Stimulated activated CD8-positive, alpha-beta memory T cell treated with anti-CD3 and anti-CD28 coated beads, Interleukin-4, amount 100 ng/mL, for 48 hours (primary cell): Measurements from ENCODE around the gene ECD.

Experiments
- DNase-seq: peaks from one replicate; pipeline ENCODE4 v3.0.0-alpha.2; 2020

ECD gene

DNA sequence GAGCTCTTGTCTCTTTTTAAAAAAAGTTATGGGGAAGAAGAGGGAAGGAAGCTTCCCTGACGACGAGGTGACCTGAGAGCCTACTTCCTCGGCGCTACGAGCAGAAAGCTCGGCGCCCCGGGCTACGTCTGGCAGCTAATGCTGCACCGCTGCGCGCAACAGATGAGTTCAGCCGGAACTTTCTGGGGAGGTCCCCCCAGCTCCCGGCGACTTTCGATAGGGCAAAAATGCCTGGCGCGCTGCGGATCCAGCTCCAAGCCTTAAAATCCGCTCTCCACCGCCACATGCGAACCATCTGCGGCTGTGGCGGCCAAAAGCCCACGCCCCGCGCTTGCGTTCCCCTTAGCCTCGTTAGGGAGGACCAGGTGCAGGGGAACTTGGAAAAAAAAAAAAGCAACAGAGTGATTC, 71.8 kb downstream of the ECD start:
- DNase-seq: peak; percentile 81

DNA sequence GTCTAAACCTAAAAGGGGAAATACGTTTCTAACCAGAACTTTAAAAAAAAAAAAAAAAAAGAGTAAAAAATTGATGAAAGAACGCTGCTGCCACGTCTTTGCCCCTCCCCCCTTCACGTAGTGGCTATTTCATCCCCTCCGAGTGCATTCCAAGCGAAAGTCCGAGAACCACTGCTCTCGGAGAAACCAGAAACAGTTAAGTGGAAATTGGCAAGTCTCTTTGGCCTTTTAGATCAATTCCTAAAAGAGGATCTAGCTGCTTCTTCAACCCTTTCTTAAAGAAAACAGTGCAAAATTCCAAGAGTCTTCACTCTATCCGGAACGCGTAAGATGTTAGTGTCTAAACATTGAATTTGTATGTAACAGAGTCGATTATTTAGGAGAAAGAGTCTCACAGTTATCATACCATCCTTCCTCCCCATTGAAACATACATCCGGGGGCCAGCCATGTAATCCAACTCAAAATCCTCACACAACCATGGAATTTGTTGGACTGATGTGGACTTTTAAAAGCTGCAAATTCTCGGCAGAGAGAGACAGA, 72.3 kb downstream of the ECD start:
- peak; percentile 58 for DNase-seq

DNA sequence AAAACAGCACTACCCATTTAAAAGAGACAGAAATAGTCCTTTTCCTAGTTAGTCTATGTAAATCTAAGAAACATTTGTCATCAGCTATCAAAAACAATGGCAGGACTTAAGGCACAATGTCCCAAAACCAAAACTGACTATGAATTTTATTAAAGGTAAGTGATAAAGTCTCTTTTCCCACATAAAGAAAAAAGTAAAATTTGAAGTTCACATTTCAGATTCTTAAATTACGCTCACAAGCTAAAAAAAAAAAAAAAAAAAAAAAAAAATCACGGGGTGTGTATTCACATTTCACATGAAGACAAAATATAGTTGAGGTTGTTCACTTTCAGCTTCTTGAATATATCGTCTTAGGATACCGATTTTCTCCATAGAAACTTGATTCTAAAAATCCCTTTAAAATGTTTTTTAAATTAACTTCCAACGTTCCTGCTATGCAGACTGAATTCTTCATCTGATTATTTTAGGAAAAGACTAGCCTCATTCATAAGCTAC, 72.8 kb downstream of the ECD start:
- DNase-seq: no peak

DNA sequence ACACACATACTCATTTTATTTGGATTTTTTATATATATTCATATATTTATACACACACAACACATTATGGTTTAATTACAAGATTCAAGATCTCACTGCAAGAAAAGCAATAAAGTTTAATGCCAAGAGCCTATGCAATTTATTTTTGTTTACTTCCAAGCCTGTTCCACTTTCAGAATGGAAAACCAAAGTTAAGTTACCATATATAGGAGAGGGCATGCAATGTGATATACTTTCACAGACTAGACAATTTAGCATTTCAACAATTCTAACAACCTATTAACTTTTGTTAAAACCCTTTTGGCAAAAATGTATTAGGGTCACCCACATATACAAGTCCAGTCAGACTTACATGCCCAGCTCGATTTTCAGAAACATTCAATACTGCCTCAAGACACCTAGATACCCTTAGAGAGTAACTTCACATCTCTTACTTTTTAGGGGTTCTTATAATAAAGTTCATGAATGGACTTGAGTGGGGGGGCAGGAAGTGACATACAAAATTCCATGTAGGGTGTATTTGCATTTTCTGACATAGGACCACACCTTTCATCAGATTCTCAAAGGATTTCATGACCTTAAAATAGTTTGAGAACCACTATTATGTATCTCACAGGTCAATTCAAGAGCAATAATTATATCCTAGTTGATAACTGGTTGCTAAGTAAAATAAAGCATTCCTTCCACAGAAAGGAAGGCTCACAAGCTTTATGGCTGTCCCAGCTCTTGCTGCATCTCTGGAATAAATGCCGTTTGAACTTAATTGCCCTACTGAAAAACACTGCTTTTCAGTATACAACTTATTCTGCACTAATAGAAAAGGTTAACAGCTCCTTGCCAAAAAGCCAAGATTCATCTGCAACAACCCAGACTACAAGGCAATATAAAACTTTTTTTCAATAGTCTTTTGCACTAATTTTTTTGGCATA, 73.6 kb downstream of the ECD start:
- no peak for DNase-seq

DNA sequence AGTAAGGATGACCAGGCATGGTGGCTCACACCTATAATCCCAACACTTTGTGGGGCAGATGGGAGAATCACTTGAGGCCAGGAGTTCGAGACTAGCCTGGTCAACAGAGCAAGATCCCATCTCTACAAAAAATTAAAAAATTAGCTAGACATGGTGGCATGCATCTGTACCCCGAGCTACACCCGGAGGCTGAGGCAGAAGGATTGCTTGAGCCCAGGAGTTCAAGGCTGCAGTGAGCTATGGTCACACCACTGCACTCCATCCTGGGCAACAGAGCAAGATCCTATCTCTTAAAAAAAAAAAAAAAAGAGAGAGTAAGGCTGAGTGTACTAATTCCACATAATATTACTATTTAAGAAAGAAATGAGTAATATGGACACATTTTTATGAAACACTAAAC, 75.0 kb downstream of the ECD start:
- no peak for DNase-seq

DNA sequence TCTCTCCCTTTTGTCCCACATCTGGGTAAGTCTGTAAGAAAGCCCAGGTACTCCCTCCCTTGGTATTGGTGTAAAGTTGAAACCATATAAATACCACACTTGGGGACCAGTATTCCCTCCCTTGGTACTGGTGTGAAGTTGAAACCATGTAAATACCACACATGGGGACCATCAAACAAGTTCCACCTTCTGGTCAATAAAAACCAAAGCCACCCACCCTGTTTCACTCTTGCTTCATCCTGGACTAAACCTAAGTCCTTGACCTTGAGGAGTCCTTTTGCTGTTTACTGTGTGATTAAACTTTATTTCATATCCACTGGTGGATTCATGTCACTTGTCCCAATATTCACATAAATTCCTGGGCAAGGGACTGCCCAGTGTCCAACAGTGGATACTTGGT, 79.5 kb downstream of the ECD start:
- DNase-seq: no peak

DNA sequence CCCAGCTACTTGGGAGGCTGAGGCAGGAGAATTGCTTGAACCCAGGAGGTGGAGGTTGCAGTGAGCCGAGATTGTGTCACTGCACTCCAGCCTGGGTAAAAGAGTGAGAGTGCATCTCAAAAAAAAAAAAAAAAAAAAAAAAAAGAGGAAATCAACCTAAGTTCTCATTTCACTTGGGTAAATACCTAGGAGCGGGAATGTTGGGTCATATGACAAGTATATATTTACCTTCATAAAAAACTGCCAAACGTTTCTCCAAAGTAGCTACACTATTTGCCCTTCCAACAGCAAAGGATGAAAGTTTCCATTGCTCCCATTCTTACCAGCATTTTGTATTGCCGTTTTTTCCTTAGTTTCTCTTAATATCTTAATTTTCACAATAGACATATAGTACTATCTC, 81.0 kb downstream of the ECD start:
- no peak for DNase-seq

DNA sequence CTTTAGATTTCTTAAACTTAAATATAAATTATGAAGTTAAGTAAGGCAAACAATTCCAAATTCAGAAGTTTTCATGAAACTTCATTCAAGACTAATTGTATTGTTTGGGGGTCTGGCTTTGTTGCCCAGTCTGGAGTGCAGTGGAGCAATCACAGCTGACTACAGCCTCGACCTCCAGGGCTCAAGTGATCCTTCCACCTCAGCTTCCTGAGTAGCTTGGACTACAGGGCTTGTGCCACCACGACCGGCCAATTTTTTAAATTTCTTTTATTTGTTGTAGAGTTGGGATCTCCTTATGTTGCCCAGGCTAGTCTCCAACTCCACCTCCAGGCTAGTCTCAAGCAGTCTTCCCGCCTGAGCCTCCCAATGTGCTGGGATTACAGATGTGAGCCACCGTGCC, 83.6 kb downstream of the ECD start:
- no peak for DNase-seq
